Neural cell (in vitro differentiated cells): ENCODE results near the gene PLPPR5.

ENCODE experiments used
- MXI1 ChIP-seq: fragments of 450-650 bp; conservative IDR thresholded peaks from 2 replicates; pipeline ENCODE4 v1.6.1; 2014; ENCODE audit warnings: antibody characterized with exemption, mild to moderate bottlenecking; ENCODE audit not compliant: poor library complexity, severe bottlenecking
- RAD21 ChIP-seq: fragments of 450-650 bp; conservative IDR thresholded peaks from 2 replicates; pipeline ENCODE4 v1.6.1; 2014; ENCODE audit warnings: antibody characterized with exemption, mild to moderate bottlenecking, moderate library complexity
- TF ChIP-seq, protein P1 (sequence below): fragments of 450-650 bp; IDR thresholded peaks from 2 replicates; pipeline ENCODE4 v1.5.1; 2014; ENCODE audit warnings: antibody characterized with exemption, mild to moderate bottlenecking, moderate library complexity; ENCODE audit not compliant: poor library complexity, severe bottlenecking
- TF ChIP-seq, protein P2 (sequence below): IDR thresholded peaks from 2 replicates; pipeline ENCODE4 v1.6.1; 2012; ENCODE audit warnings: borderline replicate concordance

GRCh38 chr1:98903726-98904125 is 100.9 kb downstream of the PLPPR5 start:
- TF ChIP-seq, protein P1, sequence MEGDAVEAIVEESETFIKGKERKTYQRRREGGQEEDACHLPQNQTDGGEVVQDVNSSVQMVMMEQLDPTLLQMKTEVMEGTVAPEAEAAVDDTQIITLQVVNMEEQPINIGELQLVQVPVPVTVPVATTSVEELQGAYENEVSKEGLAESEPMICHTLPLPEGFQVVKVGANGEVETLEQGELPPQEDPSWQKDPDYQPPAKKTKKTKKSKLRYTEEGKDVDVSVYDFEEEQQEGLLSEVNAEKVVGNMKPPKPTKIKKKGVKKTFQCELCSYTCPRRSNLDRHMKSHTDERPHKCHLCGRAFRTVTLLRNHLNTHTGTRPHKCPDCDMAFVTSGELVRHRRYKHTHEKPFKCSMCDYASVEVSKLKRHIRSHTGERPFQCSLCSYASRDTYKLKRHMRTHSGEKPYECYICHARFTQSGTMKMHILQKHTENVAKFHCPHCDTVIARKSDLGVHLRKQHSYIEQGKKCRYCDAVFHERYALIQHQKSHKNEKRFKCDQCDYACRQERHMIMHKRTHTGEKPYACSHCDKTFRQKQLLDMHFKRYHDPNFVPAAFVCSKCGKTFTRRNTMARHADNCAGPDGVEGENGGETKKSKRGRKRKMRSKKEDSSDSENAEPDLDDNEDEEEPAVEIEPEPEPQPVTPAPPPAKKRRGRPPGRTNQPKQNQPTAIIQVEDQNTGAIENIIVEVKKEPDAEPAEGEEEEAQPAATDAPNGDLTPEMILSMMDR: no peak
- TF ChIP-seq MXI1 (no peak), RAD21 (no peak)
- TF ChIP-seq, protein P2, sequence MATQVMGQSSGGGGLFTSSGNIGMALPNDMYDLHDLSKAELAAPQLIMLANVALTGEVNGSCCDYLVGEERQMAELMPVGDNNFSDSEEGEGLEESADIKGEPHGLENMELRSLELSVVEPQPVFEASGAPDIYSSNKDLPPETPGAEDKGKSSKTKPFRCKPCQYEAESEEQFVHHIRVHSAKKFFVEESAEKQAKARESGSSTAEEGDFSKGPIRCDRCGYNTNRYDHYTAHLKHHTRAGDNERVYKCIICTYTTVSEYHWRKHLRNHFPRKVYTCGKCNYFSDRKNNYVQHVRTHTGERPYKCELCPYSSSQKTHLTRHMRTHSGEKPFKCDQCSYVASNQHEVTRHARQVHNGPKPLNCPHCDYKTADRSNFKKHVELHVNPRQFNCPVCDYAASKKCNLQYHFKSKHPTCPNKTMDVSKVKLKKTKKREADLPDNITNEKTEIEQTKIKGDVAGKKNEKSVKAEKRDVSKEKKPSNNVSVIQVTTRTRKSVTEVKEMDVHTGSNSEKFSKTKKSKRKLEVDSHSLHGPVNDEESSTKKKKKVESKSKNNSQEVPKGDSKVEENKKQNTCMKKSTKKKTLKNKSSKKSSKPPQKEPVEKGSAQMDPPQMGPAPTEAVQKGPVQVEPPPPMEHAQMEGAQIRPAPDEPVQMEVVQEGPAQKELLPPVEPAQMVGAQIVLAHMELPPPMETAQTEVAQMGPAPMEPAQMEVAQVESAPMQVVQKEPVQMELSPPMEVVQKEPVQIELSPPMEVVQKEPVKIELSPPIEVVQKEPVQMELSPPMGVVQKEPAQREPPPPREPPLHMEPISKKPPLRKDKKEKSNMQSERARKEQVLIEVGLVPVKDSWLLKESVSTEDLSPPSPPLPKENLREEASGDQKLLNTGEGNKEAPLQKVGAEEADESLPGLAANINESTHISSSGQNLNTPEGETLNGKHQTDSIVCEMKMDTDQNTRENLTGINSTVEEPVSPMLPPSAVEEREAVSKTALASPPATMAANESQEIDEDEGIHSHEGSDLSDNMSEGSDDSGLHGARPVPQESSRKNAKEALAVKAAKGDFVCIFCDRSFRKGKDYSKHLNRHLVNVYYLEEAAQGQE: no peak
